Measurements from ENCODE around the gene TBC1D8B. TPM values are rescaled to one million over a fixed set of nuclear protein-coding genes. Genes with fewer than 3 reads are reported as not detected.

TBC1D8B gene
- total and polyA plus RNA-seq, 2 of the 8 experiments (the other 6 are each of a cell fraction or from before 2014, with no cell fraction given): 0.91 to 8.4 TPM

DNA sequence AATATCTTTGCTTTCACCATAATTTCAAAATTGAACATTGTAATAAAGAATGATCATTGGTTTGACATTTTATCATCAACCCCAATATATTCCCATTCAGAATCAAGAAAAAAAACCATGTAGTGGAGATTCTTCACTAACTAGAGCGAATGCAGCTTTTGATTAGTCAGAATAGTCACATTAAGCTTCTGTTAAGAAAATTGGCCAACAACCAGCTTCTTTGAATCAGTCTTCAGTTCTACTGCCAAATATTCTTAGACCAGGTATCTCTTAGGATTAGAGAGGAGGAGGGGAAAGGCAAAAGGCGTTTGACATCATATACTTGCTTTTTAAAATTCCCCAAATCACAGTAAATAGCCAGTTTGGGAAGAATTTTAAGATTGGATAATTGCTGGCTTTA, 22.2 kb upstream of the TBC1D8B start:
- H3K23ac ChIP-seq (ENCODE audit: insufficient read length): no peak overlapping the region
- H3K23me2 ChIP-seq (ENCODE audit: low read depth, low read length): no peaks in the 10 kb centered on the region
- no peak overlapping the region for H3K4me2 ChIP-seq (ENCODE audit: insufficient read depth in 1 of 2, low read depth in 2 of 2, low read length in 2 of 2)
- no peak overlapping the region for H4K91ac ChIP-seq (replicated peaks; ENCODE audit: insufficient read length, low read length)
- no peak overlapping the region for H2BK15ac ChIP-seq (ENCODE audit: low read length)
- no peaks in the 10 kb centered on the region for H3K27me3 ChIP-seq (replicated peaks in 1 of 4; ENCODE audit: control insufficient read depth in 3 of 4, extremely low read depth in 1 of 4, insufficient read depth in 3 of 4, low read length in 3 of 4)
- DNase-seq (ENCODE audit: low read depth in 1 of 2, low spot score in 2 of 2) (no peak), FAIRE-seq (no peak)
- ChIA-PET POLR2A (ENCODE audit: partially characterized antibody) (no interaction called here), CTCF (ENCODE audit: partially characterized antibody) (interaction anchor here (0.6 to 0.7 kb wide), 2 partner anchors 60 to 477 kb away, joined by 3 read pairs; no protein-coding TSS in a partner anchor)
- H3K56ac ChIP-seq (replicated peaks; ENCODE audit: insufficient read length, low read depth, low read length): no peak overlapping the region
- no peaks in the 10 kb centered on the region for H3K9me3 ChIP-seq (ENCODE audit: insufficient read depth in 2 of 2, low read depth in 1 of 2, low read length in 1 of 2)
- no peak overlapping the region for H2BK20ac ChIP-seq (ENCODE audit: low read length)
- no peaks in the 10 kb centered on the region for H3K79me2 ChIP-seq (ENCODE audit: control insufficient read depth in 1 of 2, insufficient read depth in 2 of 2, low read length in 2 of 2)
- WGBS, 2 experiments (ENCODE audit: extremely low coverage in 1 of 2, insufficient coverage in 1 of 2, insufficient read length in 1 of 2, insufficient replicate concordance in 2 of 2, low coverage in 1 of 2, low lambda C conversion rate in 2 of 2, missing lambda C conversion rate in 1 of 2): 100% methylated on average over 2 of the region's 2 CpGs; no CpG with 5 or more reads in 1 of the 2 experiments
- no peak overlapping the region for H3K18ac ChIP-seq (ENCODE audit: extremely low read depth, low read length)
- H3K27ac ChIP-seq (ENCODE audit: low read depth, low read length): no peak overlapping the region
- H3K4me3 ChIP-seq (ENCODE audit: extremely low read depth in 1 of 4, insufficient read depth in 2 of 4, low read depth in 3 of 4, low read length in 4 of 4): no peak overlapping the region
- no peak overlapping the region for H2AK5ac ChIP-seq (ENCODE audit: low read depth, low read length)
- no peak overlapping the region for H3K9ac ChIP-seq (replicated peaks in 1 of 4; ENCODE audit: extremely low read depth in 1 of 4, low read depth in 3 of 4, low read length in 3 of 4)
- H2BK120ac ChIP-seq (replicated peaks; ENCODE audit: low read depth, low read length): no peak overlapping the region
- H3K14ac ChIP-seq (ENCODE audit: insufficient read length): no peak overlapping the region
- no peak overlapping the region for H2BK5ac ChIP-seq (ENCODE audit: low read depth, low read length)
- H3K4me1 ChIP-seq (replicated peaks in 1 of 4; ENCODE audit: control insufficient read depth in 3 of 4, insufficient read depth in 4 of 4, low read length in 3 of 4): peaks cover 0 to 12% (median 4%) of the 10 kb centered on the region in 4 experiments; a peak in 4 of 7 replicates
- no peak overlapping the region for H2BK12ac ChIP-seq (ENCODE audit: low read depth, low read length)
- no peaks in the 10 kb centered on the region for H3K36me3 ChIP-seq (ENCODE audit: control insufficient read depth in 2 of 4, insufficient read depth in 4 of 4, low read length in 3 of 4)
- H3K4ac ChIP-seq (replicated peaks; ENCODE audit: insufficient read length, low read depth, low read length): no peak overlapping the region
- no peaks in the 10 kb centered on the region for H4K20me1 ChIP-seq (replicated peaks in 1 of 2; ENCODE audit: control insufficient read depth in 1 of 2, insufficient read depth in 2 of 2, low read length in 2 of 2)
- H4K8ac ChIP-seq (ENCODE audit: extremely low read depth, insufficient read depth, low read length): no peak overlapping the region
- no peak for TF ChIP-seq CEBPB (IDR thresholded peaks at IDR 0.05; ENCODE audit: low read depth, low read length)
- TF ChIP-seq RFX5 (IDR thresholded peaks at IDR 0.05; ENCODE audit: borderline replicate concordance, low read depth, low read length): no peak
- TF ChIP-seq TBP (IDR thresholded peaks at IDR 0.05; ENCODE audit: low read depth, low read length): no peak
- no peak for TF ChIP-seq FOSL1 (IDR thresholded peaks at IDR 0.05; ENCODE audit: insufficient read depth, low read depth, low read length)
- H2AFZ ChIP-seq (ENCODE audit: low read length): no peak overlapping the region
- no peaks in the 10 kb centered on the region for H3K79me1 ChIP-seq (ENCODE audit: low read depth, low read length)
- H4K5ac ChIP-seq (ENCODE audit: insufficient read length, low read depth, low read length): no peak overlapping the region

All from H1 (cell line).